Esophagus squamous epithelium (tissue), 4 donors: ENCODE results near the gene NUTM2B.
"Not testable (repeated sequence)": the region's sequence is repeated elsewhere in the genome, so short reads cannot be mapped to it uniquely, and the experiment has no call there.

Experiments used
- CTCF ChIP-seq, 6 experiments: fragments of 450-650 bp in 4 of 6; fragments of 200-600 bp in 2 of 6; sonication (generic) in 2 of 6; IDR thresholded peaks; one replicate each; pipeline ENCODE4 v1.5.1; 2016 to 2019; ENCODE audit warnings: antibody characterized with exemption in 6 of 6, mild to moderate bottlenecking in 4 of 6, moderate library complexity in 4 of 6
- POLR2A ChIP-seq, 4 donors: fragments of 450-650 bp; IDR thresholded peaks; one replicate each; pipeline ENCODE4 v1.6.1; 2017; ENCODE audit warnings: antibody characterized with exemption in 4 of 4, mild to moderate bottlenecking in 4 of 4, moderate library complexity in 3 of 4

GRCh38 chr10:79714976-79715375, 11.9 kb downstream of the NUTM2B start:
- TF ChIP-seq CTCF, POLR2A (IDR thresholded peaks at IDR 0.05): not testable (repeated sequence)
